CD4-positive, alpha-beta memory T cell (primary cell): ENCODE measurements around the gene RNF167. TPM values are rescaled to one million over a fixed set of nuclear protein-coding genes. Genes with fewer than 3 reads are reported as not detected.
A peak's percentile ranks its signal among the peaks of the same experiment; 100 is the strongest.

Experiments used
- CTCF ChIA-PET: fragments of 350-600 bp; sonication (Branson Sonifier 250); formaldehyde crosslinking; loops from one replicate; lab custom pipeline; 2021; ENCODE audit warnings: inconsistent platforms; ENCODE audit not compliant: partially characterized antibody; lab: Charles Lee
- POLR2A ChIA-PET: fragments of 350-600 bp; sonication (Branson Sonifier 250); formaldehyde crosslinking; loops from one replicate; lab custom pipeline; 2021; ENCODE audit not compliant: partially characterized antibody; lab: Charles Lee
- DNase-seq, 5 donors: peaks; one replicate each; pipeline versions ENCODE4 v3.0.0 to v3.0.0-alpha.2; 2020 to 2022; ENCODE audit warnings: mixed read lengths in 1 of 5
- H3K27ac ChIP-seq: one replicate; pipeline ENCODE4 v1.7.0; 2013; ENCODE audit warnings: low read depth, low read length
- H3K27me3 ChIP-seq: 2 replicates; pipeline ENCODE4 v1.7.0; 2013; ENCODE audit warnings: mild to moderate bottlenecking, low read length, moderate library complexity; ENCODE audit not compliant: insufficient read depth
- H3K36me3 ChIP-seq: 2 replicates; pipeline ENCODE4 v1.7.0; 2013; ENCODE audit warnings: mild to moderate bottlenecking, low read length, moderate library complexity; ENCODE audit not compliant: insufficient read depth
- H3K4me1 ChIP-seq: 2 replicates; pipeline ENCODE4 v1.7.0; 2013; ENCODE audit warnings: mild to moderate bottlenecking, low read length, moderate library complexity; ENCODE audit not compliant: insufficient read depth
- H3K4me3 ChIP-seq, 2 donors: one replicate each; pipeline ENCODE4 v1.7.0; 2013; ENCODE audit warnings: low read length in 2 of 2, mild to moderate bottlenecking in 1 of 2
- H3K9me3 ChIP-seq, 2 donors: one replicate each; pipeline ENCODE4 v1.7.0; 2013; ENCODE audit warnings: low read length in 2 of 2, control low read depth in 1 of 2; ENCODE audit not compliant: control insufficient read depth in 1 of 2
- H3K27ac Mint-ChIP-seq, 7 donors: one replicate each; pipeline ENCODE4 v1.8.0; 2020 to 2021; ENCODE audit warnings: mixed read lengths in 7 of 7, mild to moderate bottlenecking in 6 of 7, inconsistent platforms in 3 of 7, moderate library complexity in 3 of 7
- H3K27me3 Mint-ChIP-seq, 2 donors: one replicate each; pipeline ENCODE4 v1.8.0; 2020 to 2021; ENCODE audit warnings: mixed read lengths in 2 of 2
- H3K36me3 Mint-ChIP-seq, 2 donors: one replicate each; pipeline ENCODE4 v1.8.0; 2020 to 2021; ENCODE audit warnings: mixed read lengths in 2 of 2, inconsistent platforms in 1 of 2, mild to moderate bottlenecking in 1 of 2
- H3K4me1 Mint-ChIP-seq, 4 donors: one replicate each; pipeline ENCODE4 v1.8.0; 2020 to 2021; ENCODE audit warnings: mixed read lengths in 4 of 4, mild to moderate bottlenecking in 1 of 4
- H3K4me3 Mint-ChIP-seq, 8 donors: one replicate each; pipeline ENCODE4 v1.8.0; 2020 to 2021; ENCODE audit warnings: mixed read lengths in 8 of 8, mild to moderate bottlenecking in 7 of 8, moderate library complexity in 6 of 8, inconsistent platforms in 3 of 8
- H3K9me3 Mint-ChIP-seq, 8 donors: one replicate each; pipeline ENCODE4 v1.8.0; 2020 to 2021; ENCODE audit warnings: mixed read lengths in 8 of 8, mild to moderate bottlenecking in 5 of 8, inconsistent platforms in 3 of 8, moderate library complexity in 1 of 8
- intact Hi-C: fragments of 100-400 bp; cut with micrococcal nuclease; formaldehyde crosslinking; loops from one replicate; pipeline ENCODE4 v1.15.1; 2023
- polyA plus RNA-seq, 2 donors: library from polyadenylated mRNA; unstranded; fragments of 300-500 nt; fragmentation: Illumina TruSeq; gene quantifications; one replicate each; pipeline ENCODE4 v1.2.3, GENCODE V29; 2021
- total RNA-seq, 2 experiments: library from RNA; stranded (reverse); gene quantifications; one replicate each; pipeline ENCODE4 v1.2.3, GENCODE V29; 2021

The RNF167 gene
- total and polyA plus RNA-seq, 4 experiments from 2014 or later: 52.4 to 172 (median 108) TPM

DNA sequence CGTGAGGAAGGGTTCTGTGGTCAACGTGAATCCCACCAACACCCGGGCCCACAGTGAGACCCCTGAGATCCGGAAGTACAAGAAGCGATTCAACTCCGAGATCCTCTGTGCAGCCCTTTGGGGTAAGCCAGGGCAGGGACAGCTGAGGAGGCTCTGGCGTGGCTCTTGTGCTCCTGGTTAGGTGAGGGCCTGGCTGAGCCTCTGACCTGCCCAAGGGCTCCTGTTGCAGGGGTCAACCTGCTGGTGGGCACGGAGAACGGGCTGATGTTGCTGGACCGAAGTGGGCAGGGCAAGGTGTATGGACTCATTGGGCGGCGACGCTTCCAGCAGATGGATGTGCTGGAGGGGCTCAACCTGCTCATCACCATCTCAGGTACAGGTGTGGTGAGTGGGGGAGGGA, 44.9 kb upstream of the RNF167 start:
- peaks cover 22 to 48% of the 10 kb centered on the region in 2 donors for H3K36me3 Mint-ChIP-seq
- peaks cover 0 to 2% of the 10 kb centered on the region in 2 donors for H3K27me3 Mint-ChIP-seq
- intact Hi-C loops: no loop called here
- no peak overlapping the region for H3K4me3 Mint-ChIP-seq
- H3K4me1 Mint-ChIP-seq: peaks cover 2 to 16% (median 12%) of the 10 kb centered on the region in 4 donors
- ChIA-PET POLR2A (no interaction called here), CTCF (no interaction called here)
- H3K4me1 ChIP-seq: peaks cover 12% of the 10 kb centered on the region
- H3K9me3 ChIP-seq: no peaks in the 10 kb centered on the region
- H3K27ac ChIP-seq: no peak overlapping the region
- H3K4me3 ChIP-seq: no peak overlapping the region
- peak overlapping the region in 1 of 7 donors; percentile 13 for H3K27ac Mint-ChIP-seq
- peaks cover 56% of the 10 kb centered on the region for H3K36me3 ChIP-seq
- no peak for DNase-seq
- H3K27me3 ChIP-seq: no peaks in the 10 kb centered on the region
- no peaks in the 10 kb centered on the region for H3K9me3 Mint-ChIP-seq

DNA sequence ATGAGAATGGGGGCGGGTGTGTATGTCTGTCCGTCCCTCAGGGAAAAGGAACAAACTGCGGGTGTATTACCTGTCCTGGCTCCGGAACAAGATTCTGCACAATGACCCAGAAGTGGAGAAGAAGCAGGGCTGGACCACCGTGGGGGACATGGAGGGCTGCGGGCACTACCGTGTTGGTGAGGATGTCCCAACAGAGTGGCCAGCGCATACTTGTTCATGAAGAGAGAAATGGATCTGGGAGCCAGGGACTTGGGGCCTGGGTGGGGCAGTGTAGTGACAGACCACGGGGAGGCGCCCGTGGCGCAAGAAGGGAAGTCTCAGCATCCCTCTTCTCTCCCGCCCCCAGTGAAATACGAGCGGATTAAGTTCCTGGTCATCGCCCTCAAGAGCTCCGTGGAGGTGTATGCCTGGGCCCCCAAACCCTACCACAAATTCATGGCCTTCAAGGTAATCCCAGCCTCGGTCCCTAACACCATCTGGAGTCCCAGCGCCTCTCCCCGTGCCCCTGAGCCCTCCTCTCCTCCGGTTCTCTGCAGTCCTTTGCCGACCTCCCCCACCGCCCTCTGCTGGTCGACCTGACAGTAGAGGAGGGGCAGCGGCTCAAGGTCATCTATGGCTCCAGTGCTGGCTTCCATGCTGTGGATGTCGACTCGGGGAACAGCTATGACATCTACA, 44.3 kb upstream of the RNF167 start:
- Mint-ChIP-seq H3K4me1 (peaks cover 3 to 20% (median 14%) of the 10 kb centered on the region in 4 donors), H3K27ac (peak overlapping the region in 1 of 7 donors; percentile 13), H3K36me3 (peaks cover 22 to 43% of the 10 kb centered on the region in 2 donors), H3K27me3 (peaks cover 0 to 2% of the 10 kb centered on the region in 2 donors), H3K4me3 (peak overlapping the region in 1 of 8 donors; percentile 59), H3K9me3 (no peaks in the 10 kb centered on the region)
- H3K4me3 ChIP-seq: no peak overlapping the region
- no peaks in the 10 kb centered on the region for H3K27me3 ChIP-seq
- POLR2A ChIA-PET: interaction anchor here (1.3 kb wide), 1 partner anchor 44 kb away, joined by 3 read pairs; the partner anchor contains the start of genes RNF167 and SLC25A11
- intact Hi-C loops: no loop called here
- CTCF ChIA-PET: interaction anchor here (1.0 kb wide), 1 partner anchor 13 kb away, joined by 3 read pairs; no protein-coding TSS in a partner anchor
- no peak overlapping the region for H3K27ac ChIP-seq
- no peaks in the 10 kb centered on the region for H3K9me3 ChIP-seq
- DNase-seq: no peak
- H3K4me1 ChIP-seq: peaks cover 18% of the 10 kb centered on the region
- H3K36me3 ChIP-seq: peaks cover 49% of the 10 kb centered on the region

DNA sequence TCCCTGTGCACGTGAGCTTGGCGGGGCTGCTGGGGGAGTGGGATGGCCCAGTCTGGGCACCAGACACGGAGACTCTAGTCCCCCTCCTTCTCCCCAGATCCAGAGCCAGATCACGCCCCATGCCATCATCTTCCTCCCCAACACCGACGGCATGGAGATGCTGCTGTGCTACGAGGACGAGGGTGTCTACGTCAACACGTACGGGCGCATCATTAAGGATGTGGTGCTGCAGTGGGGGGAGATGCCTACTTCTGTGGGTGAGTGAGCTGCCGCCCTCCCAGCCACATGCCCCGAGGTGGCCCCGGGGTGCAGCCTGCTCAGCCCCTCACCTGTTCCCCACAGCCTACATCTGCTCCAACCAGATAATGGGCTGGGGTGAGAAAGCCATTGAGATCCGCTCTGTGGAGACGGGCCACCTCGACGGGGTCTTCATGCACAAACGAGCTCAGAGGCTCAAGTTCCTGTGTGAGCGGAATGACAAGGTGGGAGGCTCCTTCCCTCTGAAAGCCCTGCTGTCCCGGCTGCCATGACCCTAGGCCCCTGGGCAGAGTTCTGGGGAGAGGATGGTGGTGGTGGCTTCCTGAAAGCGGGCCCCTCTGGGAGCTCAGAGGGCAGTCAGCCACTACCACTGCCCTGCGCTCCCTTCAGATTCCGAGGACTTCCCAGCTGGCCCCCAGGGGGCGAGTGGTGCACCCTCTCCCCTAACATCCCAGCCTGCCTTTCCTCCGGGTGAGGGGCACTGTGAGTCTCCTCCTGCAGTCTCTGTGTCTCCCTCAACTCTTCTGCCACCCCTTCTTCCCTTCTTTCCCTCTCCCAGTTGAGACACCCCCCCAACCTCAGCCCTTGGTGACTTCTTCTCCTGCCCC, 43.5 kb upstream of the RNF167 start:
- ChIA-PET POLR2A (interaction anchor here (0.9 to 1.3 kb wide), 2 partner anchors 44 to 187 kb away, joined by 3 to 4 read pairs; partner anchors contain the start of genes ARRB2, RNF167 and SLC25A11), CTCF (interaction anchor here (0.9 to 1.0 kb wide), 2 partner anchors 8 to 12 kb away, joined by 3 read pairs; no protein-coding TSS in a partner anchor)
- H3K4me3 Mint-ChIP-seq: no peak overlapping the region
- intact Hi-C loops: no loop called here
- H3K4me1 ChIP-seq: peaks cover 23% of the 10 kb centered on the region
- no peaks in the 10 kb centered on the region for H3K9me3 ChIP-seq
- peaks cover 0 to 2% of the 10 kb centered on the region in 2 donors for H3K27me3 Mint-ChIP-seq
- H3K36me3 ChIP-seq: peaks cover 42% of the 10 kb centered on the region
- peak overlapping the region in 4 of 7 donors; percentile 13 to 87 (median 24) for H3K27ac Mint-ChIP-seq
- H3K27me3 ChIP-seq: no peaks in the 10 kb centered on the region
- no peak overlapping the region for H3K4me3 ChIP-seq
- H3K9me3 Mint-ChIP-seq: no peaks in the 10 kb centered on the region
- H3K27ac ChIP-seq: no peak overlapping the region
- peaks cover 16 to 42% of the 10 kb centered on the region in 2 donors for H3K36me3 Mint-ChIP-seq
- H3K4me1 Mint-ChIP-seq: peaks cover 5 to 27% (median 17%) of the 10 kb centered on the region in 4 donors
- DNase-seq: no peak

DNA sequence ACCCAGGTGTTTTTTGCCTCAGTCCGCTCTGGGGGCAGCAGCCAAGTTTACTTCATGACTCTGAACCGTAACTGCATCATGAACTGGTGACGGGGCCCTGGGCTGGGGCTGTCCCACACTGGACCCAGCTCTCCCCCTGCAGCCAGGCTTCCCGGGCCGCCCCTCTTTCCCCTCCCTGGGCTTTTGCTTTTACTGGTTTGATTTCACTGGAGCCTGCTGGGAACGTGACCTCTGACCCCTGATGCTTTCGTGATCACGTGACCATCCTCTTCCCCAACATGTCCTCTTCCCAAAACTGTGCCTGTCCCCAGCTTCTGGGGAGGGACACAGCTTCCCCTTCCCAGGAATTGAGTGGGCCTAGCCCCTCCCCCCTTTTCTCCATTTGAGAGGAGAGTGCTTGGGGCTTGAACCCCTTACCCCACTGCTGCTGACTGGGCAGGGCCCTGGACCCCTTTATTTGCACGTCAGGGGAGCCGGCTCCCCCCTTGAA, 42.8 kb upstream of the RNF167 start:
- Histone ChIP-seq H3K27me3 (no peaks in the 10 kb centered on the region), H3K27ac (no peak overlapping the region), H3K4me3 (no peak overlapping the region), H3K9me3 (no peaks in the 10 kb centered on the region), H3K36me3 (peaks cover 36% of the 10 kb centered on the region), H3K4me1 (peaks cover 23% of the 10 kb centered on the region)
- Mint-ChIP-seq H3K27me3 (peaks cover 0 to 2% of the 10 kb centered on the region in 2 donors), H3K9me3 (no peaks in the 10 kb centered on the region), H3K36me3 (peaks cover 14 to 39% of the 10 kb centered on the region in 2 donors), H3K4me1 (peaks cover 5 to 32% (median 18%) of the 10 kb centered on the region in 4 donors), H3K4me3 (no peak overlapping the region), H3K27ac (peak overlapping the region in 3 of 7 donors; percentile 13 to 87 (median 30))
- intact Hi-C loops: no loop called here
- POLR2A ChIA-PET: interaction anchor here (0.9 to 1.3 kb wide), 2 partner anchors 43 to 187 kb away, joined by 3 to 4 read pairs; partner anchors contain the start of genes ARRB2, RNF167 and SLC25A11
- CTCF ChIA-PET: interaction anchor here (0.9 kb wide), 1 partner anchor 9 kb away, joined by 3 read pairs; no protein-coding TSS in a partner anchor
- no peak for DNase-seq

DNA sequence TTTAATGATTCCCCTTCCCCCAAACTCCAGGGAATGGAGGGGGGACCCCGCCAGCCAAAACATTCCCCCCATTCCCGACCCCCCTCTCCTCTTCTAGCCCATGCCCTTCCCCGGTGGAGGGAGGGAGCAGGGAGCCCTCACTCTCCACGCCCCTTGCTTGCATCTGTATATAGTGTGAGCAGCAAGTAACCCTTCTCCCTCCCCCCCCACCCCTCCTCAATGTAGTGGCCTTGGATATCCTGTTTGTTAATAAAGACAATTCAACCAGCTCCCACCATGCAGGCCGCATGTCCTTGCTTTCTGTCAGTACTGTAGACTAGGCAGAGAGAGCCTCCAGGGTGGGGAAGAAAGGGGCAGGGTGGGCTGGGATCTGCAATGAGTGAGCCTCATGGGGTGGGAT, 42.3 kb upstream of the RNF167 start:
- Mint-ChIP-seq H3K4me3 (peak overlapping the region in 3 of 8 donors; percentile 70 to 77 (median 71)), H3K36me3 (peaks cover 14 to 37% of the 10 kb centered on the region in 2 donors), H3K27me3 (peaks cover 0 to 2% of the 10 kb centered on the region in 2 donors), H3K9me3 (no peaks in the 10 kb centered on the region), H3K27ac (peak overlapping the region in 4 of 7 donors; percentile 58 to 89 (median 80)), H3K4me1 (peaks cover 10 to 38% (median 24%) of the 10 kb centered on the region in 4 donors)
- Histone ChIP-seq H3K36me3 (peaks cover 33% of the 10 kb centered on the region), H3K4me1 (peaks cover 28% of the 10 kb centered on the region), H3K27me3 (no peaks in the 10 kb centered on the region), H3K27ac (no peak overlapping the region), H3K9me3 (no peaks in the 10 kb centered on the region), H3K4me3 (no peak overlapping the region)
- intact Hi-C loops: loop anchor here (2.0 kb wide), 2 partner anchors 101 to 187 kb away; partner anchors contain the start of genes ARRB2 and PSMB6
- ChIA-PET POLR2A (interaction anchor here (1.9 to 2.6 kb wide), 2 partner anchors 8 to 188 kb away, joined by 8 to 12 read pairs; partner anchors contain the start of gene ARRB2), CTCF (no interaction called here)
- DNase-seq: no peak

DNA sequence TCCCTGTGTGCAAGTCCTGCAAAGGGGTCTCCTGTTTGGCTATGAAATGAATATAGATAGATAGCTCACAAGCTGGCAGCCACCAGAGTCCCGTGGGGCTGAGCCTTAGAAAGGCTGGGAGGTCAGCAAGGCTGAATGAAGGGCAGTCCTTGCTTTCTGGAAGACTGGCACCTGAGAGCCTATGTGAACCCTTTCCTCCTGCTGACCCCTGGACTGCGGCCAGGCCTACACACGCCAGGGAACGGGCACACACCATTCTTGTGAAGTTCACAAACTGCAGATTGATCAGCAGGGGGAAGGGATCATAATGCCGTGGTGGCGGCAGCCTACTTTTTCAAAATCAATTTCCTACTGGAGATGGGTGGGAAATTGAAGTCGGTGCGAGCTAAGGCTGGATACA, 41.7 kb upstream of the RNF167 start:
- H3K27me3 ChIP-seq: no peaks in the 10 kb centered on the region
- CTCF ChIA-PET: interaction anchor here (3.0 kb wide), 1 partner anchor 11 kb away, joined by 19 read pairs; no protein-coding TSS in a partner anchor
- H3K36me3 ChIP-seq: peaks cover 27% of the 10 kb centered on the region
- Mint-ChIP-seq H3K4me3 (peak overlapping the region; percentile 65 to 82 (median 74)), H3K4me1 (peaks cover 15 to 43% (median 29%) of the 10 kb centered on the region in 4 donors), H3K9me3 (no peaks in the 10 kb centered on the region), H3K27me3 (peaks cover 0 to 2% of the 10 kb centered on the region in 2 donors), H3K27ac (peak overlapping the region; percentile 58 to 93 (median 84)), H3K36me3 (peaks cover 11 to 33% of the 10 kb centered on the region in 2 donors)
- H3K9me3 ChIP-seq: no peaks in the 10 kb centered on the region
- H3K4me3 ChIP-seq: no peak overlapping the region
- H3K4me1 ChIP-seq: peaks cover 34% of the 10 kb centered on the region
- peak overlapping the region; percentile 67 for H3K27ac ChIP-seq
- intact Hi-C loops: loop anchor here (2.0 kb wide), 2 partner anchors 102 to 188 kb away; partner anchors contain the start of genes ARRB2 and PSMB6
- DNase-seq: no peak
- POLR2A ChIA-PET: interaction anchor here (0.6 to 5.7 kb wide), 7 partner anchors 9 to 195 kb away, joined by 3 to 40 read pairs (median 8); partner anchors contain the start of genes ARRB2, PELP1, RNF167 and SLC25A11
